H1 (cell line): ENCODE measurements around the gene NOL3. TPM values are rescaled to one million over a fixed set of nuclear protein-coding genes. Genes with fewer than 3 reads are reported as not detected.
A peak's percentile ranks its signal among the peaks of the same experiment; 100 is the strongest.

Experiments
- CTCF ChIA-PET: fragments of 300-600 bp; sonication (Branson Sonifier 250); formaldehyde crosslinking; loops from one replicate; lab custom pipeline; 2021; ENCODE audit not compliant: partially characterized antibody; lab: Charles Lee
- POLR2A ChIA-PET: fragments of 300-600 bp; sonication (Branson Sonifier 250); formaldehyde crosslinking; loops from one replicate; lab custom pipeline; 2021; ENCODE audit warnings: inconsistent platforms; ENCODE audit not compliant: partially characterized antibody; lab: Charles Lee
- DNase-seq, 2 experiments: peaks; one replicate each; pipeline versions ENCODE4 v3.0.0 to v3.0.0-alpha.2; 2010 to 2022; ENCODE audit warnings: low spot score in 2 of 2, low read depth in 1 of 2, mixed read lengths in 1 of 2
- FAIRE-seq: peaks from 2 replicates; lab custom pipeline; 2011; peaks lifted over from hg19 to GRCh38; lab: Jason Lieb, UNC
- H2AFZ ChIP-seq: 2 replicates; pipeline ENCODE4 v1.8.1; 2012; ENCODE audit warnings: low read length, inconsistent platforms
- H2AK5ac ChIP-seq: 2 replicates; pipeline ENCODE4 v1.6.1; 2013; ENCODE audit warnings: low read depth, low read length
- H2BK120ac ChIP-seq: replicated peaks from 2 replicates; pipeline ENCODE3; 2013; ENCODE audit warnings: low read depth, low read length, inconsistent platforms
- H2BK12ac ChIP-seq: 2 replicates; pipeline ENCODE4 v1.6.1; 2013; ENCODE audit warnings: low read depth, low read length
- H2BK15ac ChIP-seq: 2 replicates; pipeline ENCODE4 v1.6.1; 2013; ENCODE audit warnings: low read length
- H2BK20ac ChIP-seq: 2 replicates; pipeline ENCODE4 v1.6.1; 2013; ENCODE audit warnings: low read length
- H2BK5ac ChIP-seq: 2 replicates; pipeline ENCODE4 v1.6.1; 2013; ENCODE audit warnings: low read depth, low read length
- H3K14ac ChIP-seq: 2 replicates; pipeline ENCODE4 v1.6.1; 2013; ENCODE audit warnings: inconsistent platforms; ENCODE audit not compliant: insufficient read length
- H3K18ac ChIP-seq: 2 replicates; pipeline ENCODE4 v1.6.1; 2013; ENCODE audit warnings: low read length; ENCODE audit errors: extremely low read depth
- H3K23ac ChIP-seq: 2 replicates; pipeline ENCODE4 v1.6.1; 2013; ENCODE audit warnings: inconsistent platforms; ENCODE audit not compliant: insufficient read length
- H3K23me2 ChIP-seq: 2 replicates; pipeline ENCODE4 v1.6.1; 2013; ENCODE audit warnings: low read depth, low read length
- H3K27ac ChIP-seq: 2 replicates; pipeline ENCODE4 v1.6.1; 2011; ENCODE audit warnings: low read depth, low read length, inconsistent platforms
- H3K27me3 ChIP-seq, 4 experiments: replicated peaks in 1 of 4; 1 replicate in 1 of 4; 2 replicates in 3 of 4; pipeline versions ENCODE4 v1.6.1 to v1.8.1; 2011 to 2013; ENCODE audit warnings: low read length in 3 of 4, mild to moderate bottlenecking in 3 of 4, inconsistent platforms in 2 of 4, mixed read lengths in 2 of 4, moderate library complexity in 1 of 4; ENCODE audit not compliant: control insufficient read depth in 3 of 4, insufficient read depth in 3 of 4; ENCODE audit errors: extremely low read depth in 1 of 4
- H3K36me3 ChIP-seq, 4 experiments: 2 replicates each; pipeline versions ENCODE4 v1.6.1 to v1.8.1; 2011 to 2013; ENCODE audit warnings: mild to moderate bottlenecking in 4 of 4, low read length in 3 of 4, moderate library complexity in 2 of 4, control low read depth in 1 of 4, inconsistent platforms in 1 of 4; ENCODE audit not compliant: insufficient read depth in 4 of 4, control insufficient read depth in 2 of 4
- H3K4ac ChIP-seq: replicated peaks from 2 replicates; pipeline ENCODE3; 2013; ENCODE audit warnings: low read length, low read depth, mixed read lengths, inconsistent platforms; ENCODE audit not compliant: insufficient read length
- H3K4me1 ChIP-seq, 4 experiments: replicated peaks in 1 of 4; 1 replicate in 1 of 4; 2 replicates in 3 of 4; pipeline versions ENCODE4 v1.6.1 to v1.8.1; 2011 to 2013; ENCODE audit warnings: low read length in 3 of 4, inconsistent platforms in 2 of 4, mixed read lengths in 1 of 4; ENCODE audit not compliant: insufficient read depth in 4 of 4, control insufficient read depth in 3 of 4
- H3K4me2 ChIP-seq, 2 experiments: 2 replicates each; pipeline versions ENCODE4 v1.6.1 to v1.8.1; 2011 to 2013; ENCODE audit warnings: low read depth in 2 of 2, low read length in 2 of 2, control low read depth in 1 of 2, inconsistent platforms in 1 of 2, mild to moderate bottlenecking in 1 of 2; ENCODE audit not compliant: insufficient read depth in 1 of 2
- H3K4me3 ChIP-seq, 4 experiments: fragments of 200-600, 300-600 bp in 1 of 4; sonication (generic), shearing (Covaris generic), sonication (Bioruptor Twin) in 1 of 4; 2 replicates each; pipeline versions ENCODE4 v1.5.1 to v1.8.1; 2011 to 2016; ENCODE audit warnings: low read length in 4 of 4, low read depth in 3 of 4, control low read depth in 2 of 4, inconsistent platforms in 2 of 4, mild to moderate bottlenecking in 2 of 4, mixed read lengths in 1 of 4, moderate library complexity in 1 of 4; ENCODE audit not compliant: insufficient read depth in 2 of 4; ENCODE audit errors: extremely low read depth in 1 of 4
- H3K56ac ChIP-seq: replicated peaks from 2 replicates; pipeline ENCODE3; 2013; ENCODE audit warnings: low read depth, mild to moderate bottlenecking, mixed read lengths, low read length, inconsistent platforms; ENCODE audit not compliant: insufficient read length
- H3K79me1 ChIP-seq: 2 replicates; pipeline ENCODE4 v1.6.1; 2013; ENCODE audit warnings: low read depth, low read length, control low read depth
- H3K79me2 ChIP-seq, 2 experiments: 2 replicates each; pipeline versions ENCODE4 v1.6.1 to v1.8.1; 2012 to 2013; ENCODE audit warnings: low read length in 2 of 2, mild to moderate bottlenecking in 2 of 2, inconsistent platforms in 1 of 2; ENCODE audit not compliant: insufficient read depth in 2 of 2, control insufficient read depth in 1 of 2
- H3K9ac ChIP-seq, 4 experiments: replicated peaks in 1 of 4; 1 replicate in 1 of 4; 2 replicates in 3 of 4; pipeline versions ENCODE4 v1.6.1 to v1.8.1; 2011 to 2013; ENCODE audit warnings: low read depth in 3 of 4, low read length in 3 of 4, control low read depth in 2 of 4, mild to moderate bottlenecking in 2 of 4, moderate library complexity in 2 of 4, inconsistent platforms in 1 of 4; ENCODE audit errors: extremely low read depth in 1 of 4
- H3K9me3 ChIP-seq, 2 experiments: 2 replicates each; pipeline versions ENCODE4 v1.6.1 to v1.8.1; 2012 to 2013; ENCODE audit warnings: mild to moderate bottlenecking in 2 of 2, moderate library complexity in 2 of 2, control low read depth in 1 of 2, inconsistent platforms in 1 of 2, low read depth in 1 of 2, low read length in 1 of 2, mixed read lengths in 1 of 2; ENCODE audit not compliant: insufficient read depth in 2 of 2
- H4K20me1 ChIP-seq, 2 experiments: replicated peaks in 1 of 2; 2 replicates each; pipeline versions ENCODE3 to v1.8.1; 2011 to 2013; ENCODE audit warnings: inconsistent platforms in 2 of 2, low read length in 2 of 2, mild to moderate bottlenecking in 1 of 2; ENCODE audit not compliant: insufficient read depth in 2 of 2, control insufficient read depth in 1 of 2
- H4K5ac ChIP-seq: 2 replicates; pipeline ENCODE4 v1.6.1; 2013; ENCODE audit warnings: low read length, low read depth, mixed read lengths, inconsistent platforms; ENCODE audit not compliant: insufficient read length
- H4K8ac ChIP-seq: 2 replicates; pipeline ENCODE4 v1.8.0; 2013; ENCODE audit warnings: mild to moderate bottlenecking, moderate library complexity, low read length, inconsistent platforms; ENCODE audit not compliant: insufficient read depth; ENCODE audit errors: extremely low read depth
- H4K91ac ChIP-seq: replicated peaks from 2 replicates; pipeline ENCODE3; 2013; ENCODE audit warnings: low read length, mixed read lengths, inconsistent platforms; ENCODE audit not compliant: insufficient read length
- ASH2L ChIP-seq: fragments of 200-600, 300-600 bp; sonication (generic); IDR thresholded peaks from one replicate; pipeline ENCODE4 v1.7.1; 2017; ENCODE audit warnings: low read length
- WGBS, 2 experiments: shearing (Covaris generic) in 1 of 2; methylation state at CpG; one replicate each; pipeline versions ENCODE4 v1.1.6 to v1.1.7; 2013 to 2015; ENCODE audit warnings: low lambda C conversion rate in 2 of 2, mixed read lengths in 2 of 2, inconsistent platforms in 1 of 2, low coverage in 1 of 2, missing lambda C conversion rate in 1 of 2; ENCODE audit not compliant: insufficient replicate concordance in 2 of 2, insufficient coverage in 1 of 2, insufficient read length in 1 of 2; ENCODE audit errors: extremely low coverage in 1 of 2, missing lambda C conversion rate in 1 of 2; 5-methylcytosine and 5-hydroxymethylcytosine counted together
- polyA plus RNA-seq, 7 experiments: library from polyadenylated mRNA; depleted of rRNA in 3 of 7; stranded (reverse) in 5 of 7; unstranded in 2 of 7; fragments of >200 nt in 5 of 7; fragments of 200-250 nt in 2 of 7; gene quantifications; 1 replicate in 5 of 7; 2 replicates in 1 of 7; 4 replicates in 1 of 7; pipeline versions ENCODE4 v1.2.1 to v1.2.3, GENCODE V29; 2011 to 2013; ENCODE audit warnings: missing spikeins in 2 of 7, mixed read lengths in 2 of 7
- total RNA-seq: library from RNA; stranded (reverse); fragmentation: NEBNext Ultra II Directional; extraction: Animal tissue kit (Norgen Biotek cat#: 25700); gene quantifications from 2 replicates; pipeline ENCODE4 v1.2.1, GENCODE V29; 2021

NOL3 gene
- total and polyA plus RNA-seq, 2 of the 8 experiments (the other 6 are each of a cell fraction or from before 2014, with no cell fraction given) = 2.2 to 4.6 TPM

GRCh38 chr16:67190448-67191399 lies 20.4 kb downstream of the NOL3 start:
- H3K4ac ChIP-seq = no peak overlapping the region
- H2AFZ ChIP-seq = no peak overlapping the region
- H3K9me3 ChIP-seq = no peaks in the 10 kb centered on the region
- H3K4me1 ChIP-seq = peaks cover 0 to 14% (median 2%) of the 10 kb centered on the region in 4 experiments; a peak in 4 of 7 replicates
- peaks cover 4 to 21% of the 10 kb centered on the region in 2 experiments for H4K20me1 ChIP-seq
- no peak overlapping the region for H4K91ac ChIP-seq
- H4K5ac ChIP-seq = no peak overlapping the region
- H2BK15ac ChIP-seq = 0 out of 2 replicates have a peak overlapping the region, but pooled peaks have one; percentile 12
- H3K79me2 ChIP-seq = peaks cover 8 to 17% of the 10 kb centered on the region in 2 experiments
- peak overlapping the region; percentile 70; the same call in 1 of the 2 replicates for H2BK12ac ChIP-seq
- peak overlapping the region in 1 of 2 experiments; percentile 93; a peak in 1 of 4 replicates for H3K4me2 ChIP-seq
- DNase-seq = no peak
- no peak for TF ChIP-seq ASH2L
- TF ChIP-seq, all 59 proteins: peak for 0
- 0 out of 2 replicates have a peak overlapping the region, but pooled peaks have one; percentile 61 for H2BK20ac ChIP-seq
- no peak overlapping the region for H2BK120ac ChIP-seq
- H2BK5ac ChIP-seq = no peak overlapping the region
- H3K18ac ChIP-seq = no peak overlapping the region
- H4K8ac ChIP-seq = peak overlapping the region; percentile 12; the same call in 1 of the 2 replicates
- H2AK5ac ChIP-seq = no peak overlapping the region
- peaks cover 7% of the 10 kb centered on the region for H3K23me2 ChIP-seq
- H3K23ac ChIP-seq = no peak overlapping the region
- peaks cover 6 to 21% (median 14%) of the 10 kb centered on the region in 4 experiments; a peak in 6 of 8 replicates for H3K36me3 ChIP-seq
- WGBS, 2 experiments = 91% methylated on average over 13 of the region's 13 CpGs; no CpG with 5 or more reads in 1 of the 2 experiments
- H3K56ac ChIP-seq = no peak overlapping the region
- H3K27me3 ChIP-seq = peaks cover 0 to 14% (median 7%) of the 10 kb centered on the region in 4 experiments; a peak in 5 of 7 replicates
- peaks cover 10% of the 10 kb centered on the region for H3K79me1 ChIP-seq
- no peak for FAIRE-seq
- ChIA-PET POLR2A (interaction anchor here (0.7 to 1.3 kb wide), 4 partner anchors 7 to 54 kb away, joined by 3 to 4 read pairs (median 3); partner anchors contain the start of gene ELMO3), CTCF (interaction anchor here (1.2 to 9.3 kb wide), 4 partner anchors 9 to 230 kb away, joined by 3 to 151 read pairs (median 42); partner anchors contain the start of genes CES3, ELMO3 and NOL3)
- no peak overlapping the region for H3K14ac ChIP-seq
- H3K4me3 ChIP-seq = no peak overlapping the region
- H3K9ac ChIP-seq = no peak overlapping the region
- no peak overlapping the region for H3K27ac ChIP-seq
